ENCODE data around the gene PARK7. TPM values are rescaled to one million over a fixed set of nuclear protein-coding genes. Genes with fewer than 3 reads are reported as not detected.

PARK7 gene
- total and polyA plus RNA-seq, 12 donors, result 266 to 697 (median 398) TPM

DNA sequence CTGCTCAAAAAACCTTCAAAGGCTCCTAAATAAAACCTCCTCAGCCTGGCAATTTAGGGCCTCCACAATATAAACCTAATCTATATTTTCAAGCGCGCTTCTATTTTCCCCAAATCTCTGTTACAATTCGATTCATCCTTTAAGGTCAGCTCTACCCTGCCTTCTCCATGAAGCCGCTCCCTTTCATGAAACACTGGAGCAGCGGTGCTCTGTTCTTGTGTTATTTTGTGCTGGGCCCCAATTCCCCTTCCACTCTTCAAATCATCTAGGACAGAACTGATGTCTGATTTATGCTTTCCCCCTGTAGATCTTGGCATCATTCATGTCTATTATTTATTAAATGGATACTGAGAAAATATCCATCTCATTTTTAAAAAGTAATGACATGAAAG lies 57.7 kb downstream of the PARK7 start:
- Histone ChIP-seq H3K27ac (peak overlapping the region in 1 of 5 donors; percentile 8), H3K4me3 (no peak overlapping the region), H3K36me3 (replicated peaks in 1 of 2) (peaks cover 0 to 2% of the 10 kb centered on the region in 2 donors), H3K9me3 (replicated peaks in 1 of 3) (no peaks in the 10 kb centered on the region), H3K4me1 (replicated peaks in 1 of 2) (peaks cover 45 to 87% of the 10 kb centered on the region in 2 donors), H3K27me3 (no peaks in the 10 kb centered on the region)
- intact Hi-C loops (cut with DNase I), result loop anchor here in 1 of 2 donors (5.0 kb wide), 1 partner anchor 37 kb away; no protein-coding TSS in a partner anchor
- 92 to 99% (median 95%) methylated on average over 5 of the region's 5 CpGs for WGBS, 4 donors
- DNase-seq, result no peak
- TF ChIP-seq, protein P1, sequence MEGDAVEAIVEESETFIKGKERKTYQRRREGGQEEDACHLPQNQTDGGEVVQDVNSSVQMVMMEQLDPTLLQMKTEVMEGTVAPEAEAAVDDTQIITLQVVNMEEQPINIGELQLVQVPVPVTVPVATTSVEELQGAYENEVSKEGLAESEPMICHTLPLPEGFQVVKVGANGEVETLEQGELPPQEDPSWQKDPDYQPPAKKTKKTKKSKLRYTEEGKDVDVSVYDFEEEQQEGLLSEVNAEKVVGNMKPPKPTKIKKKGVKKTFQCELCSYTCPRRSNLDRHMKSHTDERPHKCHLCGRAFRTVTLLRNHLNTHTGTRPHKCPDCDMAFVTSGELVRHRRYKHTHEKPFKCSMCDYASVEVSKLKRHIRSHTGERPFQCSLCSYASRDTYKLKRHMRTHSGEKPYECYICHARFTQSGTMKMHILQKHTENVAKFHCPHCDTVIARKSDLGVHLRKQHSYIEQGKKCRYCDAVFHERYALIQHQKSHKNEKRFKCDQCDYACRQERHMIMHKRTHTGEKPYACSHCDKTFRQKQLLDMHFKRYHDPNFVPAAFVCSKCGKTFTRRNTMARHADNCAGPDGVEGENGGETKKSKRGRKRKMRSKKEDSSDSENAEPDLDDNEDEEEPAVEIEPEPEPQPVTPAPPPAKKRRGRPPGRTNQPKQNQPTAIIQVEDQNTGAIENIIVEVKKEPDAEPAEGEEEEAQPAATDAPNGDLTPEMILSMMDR (IDR thresholded peaks at IDR 0.05), result no peak
- TF ChIP-seq POLR2A (IDR thresholded peaks at IDR 0.05), result no peak

DNA sequence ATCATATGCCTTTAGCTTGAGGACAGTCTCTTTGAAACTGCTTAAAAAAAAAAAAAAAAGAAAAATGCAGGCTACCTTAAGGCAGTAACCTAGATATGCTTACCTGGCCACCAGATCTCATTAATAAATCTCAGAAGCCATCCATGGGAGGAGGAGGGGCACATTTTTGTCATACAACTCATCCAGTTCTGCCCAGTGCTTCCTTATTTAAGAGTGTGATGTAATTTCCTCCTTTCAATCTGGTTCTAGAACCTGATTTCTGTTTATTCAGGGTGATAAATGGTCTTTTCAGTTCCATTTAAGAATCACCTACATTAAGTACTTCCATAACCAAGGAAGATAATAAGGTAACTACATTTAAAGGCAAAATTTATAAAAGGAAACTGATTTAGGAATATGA lies 58.5 kb downstream of the PARK7 start:
- intact Hi-C loops (cut with DNase I), result loop anchor here in 1 of 2 donors (10.0 kb wide), 1 partner anchor 295 kb away; the partner anchor contains the start of gene SLC45A1
- no peaks in the 10 kb centered on the region for H3K9me3 ChIP-seq (replicated peaks in 1 of 3)
- H3K36me3 ChIP-seq (replicated peaks in 1 of 2), result no peaks in the 10 kb centered on the region
- H3K4me3 ChIP-seq, result no peak overlapping the region
- no peak for DNase-seq
- no peak overlapping the region for H3K27ac ChIP-seq
- TF ChIP-seq, protein P1 (IDR thresholded peaks at IDR 0.05), result no peak
- no peak for TF ChIP-seq POLR2A (IDR thresholded peaks at IDR 0.05)
- no peaks in the 10 kb centered on the region for H3K27me3 ChIP-seq
- H3K4me1 ChIP-seq (replicated peaks in 1 of 2), result peaks cover 49 to 88% of the 10 kb centered on the region in 2 donors

DNA sequence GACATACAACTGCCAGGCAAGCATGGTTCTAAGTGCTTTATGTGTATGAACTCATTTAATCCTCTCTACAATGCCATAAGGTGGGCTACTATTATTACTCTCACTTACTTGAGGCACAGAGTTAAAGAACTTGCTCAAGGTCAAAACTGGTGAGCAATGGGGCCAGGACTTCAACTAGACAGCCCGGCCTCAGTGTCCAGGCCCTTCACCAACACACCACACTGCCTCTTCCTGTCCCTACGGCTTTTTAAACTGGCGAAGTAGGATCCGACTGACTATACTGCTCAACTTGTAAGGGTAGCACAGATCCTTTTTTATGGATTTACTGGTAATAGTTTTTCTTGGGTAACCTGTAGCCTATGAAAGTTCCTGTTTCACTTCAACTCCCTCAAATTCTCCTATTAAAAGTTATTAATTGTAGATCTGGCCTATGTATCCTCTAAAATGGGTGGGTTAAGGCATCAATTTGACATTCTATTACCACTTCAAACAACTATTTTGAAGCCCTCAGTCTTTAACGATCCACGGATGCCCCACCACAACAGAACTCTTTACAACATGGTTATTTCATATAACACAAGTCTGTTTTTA lies 60.3 kb downstream of the PARK7 start:
- 86 to 94% (median 90%) methylated on average over 6 of the region's 6 CpGs for WGBS, 4 donors
- intact Hi-C loops (cut with DNase I), result loop anchor here in 1 of 2 donors (10.0 kb wide), 1 partner anchor 293 kb away; the partner anchor contains the start of gene SLC45A1
- Histone ChIP-seq H3K36me3 (replicated peaks in 1 of 2) (no peaks in the 10 kb centered on the region), H3K27me3 (no peaks in the 10 kb centered on the region), H3K4me1 (replicated peaks in 1 of 2) (peaks cover 39 to 75% of the 10 kb centered on the region in 2 donors), H3K9me3 (replicated peaks in 1 of 3) (no peaks in the 10 kb centered on the region), H3K27ac (peak overlapping the region in 1 of 5 donors; percentile 17), H3K4me3 (no peak overlapping the region)
- no peak for DNase-seq
- TF ChIP-seq, protein P1 (IDR thresholded peaks at IDR 0.05), result no peak
- TF ChIP-seq POLR2A (IDR thresholded peaks at IDR 0.05), result no peak

DNA sequence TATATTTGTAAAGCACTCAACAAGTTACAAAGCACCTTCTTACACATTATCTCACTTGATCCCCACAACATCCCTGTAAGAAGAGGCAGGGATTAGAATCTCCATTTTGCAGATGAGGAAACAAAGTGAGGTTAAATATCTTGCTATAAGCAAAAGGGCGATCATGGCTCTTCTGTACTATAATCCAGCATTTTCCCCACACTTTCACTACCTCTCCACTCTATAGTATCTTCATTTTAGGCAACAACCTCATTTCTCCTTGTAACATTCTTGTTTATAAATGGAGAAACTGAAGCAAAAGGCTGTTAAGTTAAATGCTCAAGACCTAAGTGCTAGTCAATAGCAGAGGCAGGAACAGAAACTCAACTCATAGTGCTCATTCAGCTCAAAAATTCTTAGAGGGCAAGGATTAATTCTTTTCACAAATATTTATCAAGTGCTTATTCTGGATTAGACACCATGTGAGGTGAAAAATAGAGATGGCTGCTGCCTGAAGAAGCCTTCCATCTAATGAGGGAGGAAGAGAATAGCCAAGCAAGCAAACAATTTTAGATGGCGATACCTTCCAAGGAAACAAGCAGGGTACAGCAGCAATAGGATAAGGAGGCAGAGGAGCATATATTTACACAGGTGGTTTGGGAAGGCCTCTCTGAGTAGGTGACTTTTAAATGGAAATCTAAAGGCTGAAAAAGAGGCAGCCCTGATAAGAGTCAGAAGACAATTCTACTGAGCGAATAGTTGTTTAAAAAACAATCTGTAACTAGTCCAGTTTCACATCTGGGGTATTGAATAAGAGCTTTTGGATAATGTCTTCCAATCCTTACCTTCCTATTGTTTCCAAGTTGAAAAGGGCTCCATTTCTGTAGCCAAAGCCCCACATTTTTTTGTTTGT lies 61.1 kb downstream of the PARK7 start:
- Histone ChIP-seq H3K36me3 (replicated peaks in 1 of 2) (no peaks in the 10 kb centered on the region), H3K9me3 (replicated peaks in 1 of 3) (no peaks in the 10 kb centered on the region), H3K27ac (peak overlapping the region in 2 of 5 donors; percentile 6 to 32), H3K27me3 (no peaks in the 10 kb centered on the region), H3K4me1 (replicated peaks in 1 of 2) (peaks cover 33 to 73% of the 10 kb centered on the region in 2 donors), H3K4me3 (no peak overlapping the region)
- 93 to 98% (median 96%) methylated on average over 3 of the region's 3 CpGs for WGBS, 4 donors
- DNase-seq, result no peak
- TF ChIP-seq POLR2A (IDR thresholded peaks at IDR 0.05), result no peak
- TF ChIP-seq, protein P1 (IDR thresholded peaks at IDR 0.05), result no peak
- intact Hi-C loops (cut with DNase I), result loop anchor here in 1 of 2 donors (10.0 kb wide), 1 partner anchor 292 kb away; the partner anchor contains the start of gene SLC45A1

All from adrenal gland (tissue), 12 donors.